ENCODE measurements around the gene TUBGCP6.

DNA sequence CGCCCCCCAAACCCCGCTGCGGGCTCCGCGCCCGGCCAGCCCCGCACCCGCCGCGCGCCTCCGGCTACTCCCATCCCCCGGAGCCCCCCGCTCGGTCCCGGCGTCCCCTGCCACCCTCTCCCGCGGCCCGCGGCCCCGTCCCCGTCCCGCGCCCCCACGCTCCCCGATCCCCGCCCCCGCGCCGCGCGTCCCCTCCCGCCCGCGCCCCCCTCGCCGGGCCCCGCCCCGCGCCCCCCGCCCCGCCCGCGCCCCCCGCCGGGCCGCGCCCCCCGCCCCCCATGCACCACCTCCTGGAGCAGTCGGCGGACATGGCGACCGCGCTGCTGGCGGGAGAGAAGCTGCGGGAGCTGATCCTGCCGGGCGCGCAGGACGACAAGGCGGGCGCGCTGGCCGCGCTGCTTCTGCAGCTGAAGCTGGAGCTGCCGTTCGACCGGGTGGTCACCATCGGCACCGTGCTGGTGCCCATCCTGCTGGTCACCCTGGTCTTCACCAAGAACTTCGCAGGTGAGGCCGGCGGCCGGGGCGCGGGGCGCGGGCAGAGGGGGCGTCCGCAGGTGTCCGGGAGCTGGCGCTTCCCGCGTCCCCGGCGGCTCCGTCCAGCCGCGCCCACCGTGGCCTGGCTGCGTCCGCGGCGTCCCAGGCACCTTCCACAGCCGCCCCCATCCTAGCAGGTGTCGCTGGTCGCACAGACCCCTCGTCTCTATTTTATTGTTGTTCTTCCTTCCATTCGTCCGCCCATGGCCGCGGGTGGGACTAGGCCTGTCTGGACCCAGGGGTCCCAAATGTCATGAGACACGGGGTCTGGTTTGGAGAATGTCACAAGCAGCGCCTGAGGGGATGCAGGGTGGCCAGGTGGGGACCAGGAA lies 74.1 kb downstream of the TUBGCP6 start, which contains the start of gene PANX2:
- peak; percentile 41 for TF ChIP-seq EZH2 (IDR thresholded peaks at IDR 0.05; ENCODE audit: borderline replicate concordance, insufficient read depth, low read depth, low read length, poor library complexity, severe bottlenecking)
- TF ChIP-seq, protein P1, sequence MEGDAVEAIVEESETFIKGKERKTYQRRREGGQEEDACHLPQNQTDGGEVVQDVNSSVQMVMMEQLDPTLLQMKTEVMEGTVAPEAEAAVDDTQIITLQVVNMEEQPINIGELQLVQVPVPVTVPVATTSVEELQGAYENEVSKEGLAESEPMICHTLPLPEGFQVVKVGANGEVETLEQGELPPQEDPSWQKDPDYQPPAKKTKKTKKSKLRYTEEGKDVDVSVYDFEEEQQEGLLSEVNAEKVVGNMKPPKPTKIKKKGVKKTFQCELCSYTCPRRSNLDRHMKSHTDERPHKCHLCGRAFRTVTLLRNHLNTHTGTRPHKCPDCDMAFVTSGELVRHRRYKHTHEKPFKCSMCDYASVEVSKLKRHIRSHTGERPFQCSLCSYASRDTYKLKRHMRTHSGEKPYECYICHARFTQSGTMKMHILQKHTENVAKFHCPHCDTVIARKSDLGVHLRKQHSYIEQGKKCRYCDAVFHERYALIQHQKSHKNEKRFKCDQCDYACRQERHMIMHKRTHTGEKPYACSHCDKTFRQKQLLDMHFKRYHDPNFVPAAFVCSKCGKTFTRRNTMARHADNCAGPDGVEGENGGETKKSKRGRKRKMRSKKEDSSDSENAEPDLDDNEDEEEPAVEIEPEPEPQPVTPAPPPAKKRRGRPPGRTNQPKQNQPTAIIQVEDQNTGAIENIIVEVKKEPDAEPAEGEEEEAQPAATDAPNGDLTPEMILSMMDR (IDR thresholded peaks at IDR 0.05), result no peak

All from B cell (primary cell).